Endothelial cell of umbilical vein (primary cell): ENCODE results near the gene ZBTB14. TPM values are rescaled to one million over a fixed set of nuclear protein-coding genes. Genes with fewer than 3 reads are reported as not detected.

Experiments used
- BruUV-seq: library from RNA; stranded (reverse); fragments of 400-500 nt; replicated peaks from 2 replicates; lab custom pipeline; 2021; lab: Mats Ljungman, UMichigan
- CTCF ChIA-PET: fragments of 300-600, 350-600 bp; sonication (Branson Sonifier 250); formaldehyde crosslinking; loops from one replicate; lab custom pipeline; 2021; ENCODE audit warnings: antibody characterized with exemption, inconsistent platforms; lab: Charles Lee
- POLR2A ChIA-PET: fragments of 300-600, 350-600 bp; sonication (Branson Sonifier 250); formaldehyde crosslinking; loops from one replicate; lab custom pipeline; 2021; ENCODE audit warnings: antibody characterized with exemption, inconsistent platforms; lab: Charles Lee
- DNase-seq: peaks from one replicate; pipeline ENCODE4 v3.0.0-alpha.2; 2011; ENCODE audit warnings: low read depth, low spot score
- FAIRE-seq: peaks from 2 replicates; lab custom pipeline; 2011; peaks lifted over from hg19 to GRCh38; lab: Jason Lieb, UNC
- H2AFZ ChIP-seq: 2 replicates; pipeline ENCODE4 v1.6.0; 2012; ENCODE audit warnings: low read depth, low read length, control low read depth, inconsistent platforms
- H3K27ac ChIP-seq: 2 replicates; pipeline ENCODE4 v1.5.1; 2011; ENCODE audit warnings: low read depth, mild to moderate bottlenecking, control low read depth, low read length, moderate library complexity; ENCODE audit not compliant: insufficient read depth
- H3K27me3 ChIP-seq, 2 experiments: 2 replicates each; pipeline versions ENCODE4 v1.6.0 to v1.6.1; 2011; ENCODE audit warnings: low read length in 2 of 2, mixed read lengths in 1 of 2; ENCODE audit not compliant: control insufficient read depth in 2 of 2, insufficient read depth in 2 of 2
- H3K36me3 ChIP-seq, 2 experiments: 2 replicates in 1 of 2; 3 replicates in 1 of 2; pipeline ENCODE4 v1.5.1; 2011; ENCODE audit warnings: low read length in 2 of 2, mild to moderate bottlenecking in 1 of 2, moderate library complexity in 1 of 2; ENCODE audit not compliant: control insufficient read depth in 2 of 2, insufficient read depth in 2 of 2; ENCODE audit errors: extremely low read depth in 1 of 2
- H3K4me1 ChIP-seq: 3 replicates; pipeline ENCODE4 v1.5.1; 2011; ENCODE audit warnings: mild to moderate bottlenecking, low read length; ENCODE audit not compliant: control insufficient read depth, insufficient read depth; ENCODE audit errors: extremely low read depth
- H3K4me2 ChIP-seq: 2 replicates; pipeline ENCODE4 v1.6.1; 2011; ENCODE audit warnings: low read length, control low read depth, mixed read lengths; ENCODE audit not compliant: insufficient read depth
- H3K4me3 ChIP-seq, 3 experiments: fragments of 200-600 bp in 1 of 3; sonication (generic), shearing (Covaris generic) in 1 of 3; replicated peaks in 1 of 3; 2 replicates each; pipeline ENCODE4 v1.5.1; 2011 to 2016; ENCODE audit warnings: control low read depth in 3 of 3, low read length in 3 of 3, mild to moderate bottlenecking in 2 of 3, inconsistent platforms in 1 of 3, low read depth in 1 of 3, moderate library complexity in 1 of 3; ENCODE audit not compliant: insufficient read depth in 1 of 3
- H3K79me2 ChIP-seq: 2 replicates; pipeline ENCODE4 v1.6.0; 2012; ENCODE audit warnings: low read length, inconsistent platforms; ENCODE audit not compliant: control insufficient read depth, insufficient read depth
- H3K9ac ChIP-seq: replicated peaks from 2 replicates; pipeline ENCODE3; 2011; ENCODE audit warnings: low read length, control low read depth; ENCODE audit not compliant: insufficient read depth; ENCODE audit errors: extremely low read depth
- H3K9me1 ChIP-seq: replicated peaks from 3 replicates; pipeline ENCODE4 v1.6.0; 2011; ENCODE audit warnings: mild to moderate bottlenecking, low read length; ENCODE audit not compliant: control insufficient read depth, insufficient read depth; ENCODE audit errors: extremely low read depth
- H3K9me3 ChIP-seq: replicated peaks from 2 replicates; pipeline ENCODE4 v1.5.1; 2012; ENCODE audit warnings: low read length, inconsistent platforms; ENCODE audit not compliant: control insufficient read depth, insufficient read depth
- H4K20me1 ChIP-seq: replicated peaks from 2 replicates; pipeline ENCODE3; 2011; ENCODE audit warnings: mild to moderate bottlenecking, low read length; ENCODE audit not compliant: control insufficient read depth, insufficient read depth; ENCODE audit errors: extremely low read depth
- CTCF ChIP-seq, 2 donors: IDR thresholded peaks; 1 replicate in 1 of 2; 2 replicates in 1 of 2; pipeline ENCODE4 v1.5.1; 2011; ENCODE audit warnings: low read length in 2 of 2, mild to moderate bottlenecking in 2 of 2, moderate library complexity in 2 of 2, control low read depth in 1 of 2, inconsistent platforms in 1 of 2, low read depth in 1 of 2; ENCODE audit not compliant: insufficient read depth in 1 of 2; ENCODE audit errors: extremely low read depth in 1 of 2
- EZH2 ChIP-seq: IDR thresholded peaks from 2 replicates; pipeline ENCODE4 v1.6.1; 2012; ENCODE audit warnings: borderline replicate concordance, low read depth, mild to moderate bottlenecking, moderate library complexity, low read length, inconsistent platforms; ENCODE audit not compliant: severe bottlenecking
- FOS ChIP-seq: IDR thresholded peaks from 2 replicates; pipeline ENCODE4 v1.6.1; 2011; ENCODE audit warnings: mild to moderate bottlenecking, low read length, moderate library complexity, borderline replicate concordance; ENCODE audit not compliant: insufficient read depth
- GATA2 ChIP-seq: IDR thresholded peaks from 2 replicates; pipeline ENCODE4 v1.7.0; 2011; ENCODE audit warnings: low read depth, mild to moderate bottlenecking, moderate library complexity, mixed read lengths, low read length; ENCODE audit not compliant: insufficient read length, insufficient read depth
- JUN ChIP-seq: IDR thresholded peaks from 2 replicates; pipeline ENCODE4 v1.6.1; 2011; ENCODE audit warnings: borderline replicate concordance, low read depth; ENCODE audit not compliant: insufficient read length, insufficient read depth
- MAX ChIP-seq: IDR thresholded peaks from 2 replicates; pipeline ENCODE4 v1.6.1; 2011; ENCODE audit not compliant: insufficient read depth, insufficient read length
- MYC ChIP-seq: IDR thresholded peaks from one replicate; pipeline ENCODE4 v1.6.1; 2011; ENCODE audit warnings: mild to moderate bottlenecking, low read depth, low read length
- POLR2A ChIP-seq: IDR thresholded peaks from 2 replicates; pipeline ENCODE4 v1.6.1; 2012; ENCODE audit warnings: low read depth, mild to moderate bottlenecking, control low read depth, low read length
- POLR2AphosphoS5 ChIP-seq: IDR thresholded peaks from 2 replicates; pipeline ENCODE4 v1.6.1; 2012; ENCODE audit warnings: low read depth, mild to moderate bottlenecking, control low read depth, low read length, moderate library complexity; ENCODE audit not compliant: insufficient read depth
- dilution Hi-C: fragments of 300-500 bp; cut with MboI; formaldehyde crosslinking; loops from one replicate; pipeline ENCODE4 v1.15.0; 2019; ENCODE audit warnings: low sequenced_read_pairs; ENCODE audit not compliant: extremely low pct_ligation_motif_present
- intact Hi-C: fragments of 100-400 bp; cut with micrococcal nuclease; formaldehyde crosslinking; loops from one replicate; pipeline ENCODE4 v1.10.0; 2022
- polyA plus RNA-seq, 4 experiments: library from polyadenylated mRNA; depleted of rRNA in 3 of 4; stranded (reverse) in 3 of 4; unstranded in 1 of 4; fragments of >200 nt; gene quantifications; 2 replicates each; pipeline versions ENCODE4 v1.2.1 to v1.2.3, GENCODE V29; 2011 to 2012; ENCODE audit warnings: missing spikeins in 1 of 4
- total RNA-seq: library from RNA; stranded (reverse); gene quantifications from 2 replicates; pipeline ENCODE4 v1.2.3, GENCODE V29; 2021

Gene ZBTB14
- total and polyA plus RNA-seq, 2 donors (not counting 3 experiments of a cell fraction or from before 2014, with no cell fraction given): 5.5 to 13.7 TPM

- FAIRE-seq (no peak), DNase-seq (no peak)
- ChIA-PET POLR2A (no interaction called here), CTCF (no interaction called here)
- H3K4me3 ChIP-seq: no peak overlapping the region
- no peaks in the 10 kb centered on the region for H3K9me1 ChIP-seq
- no peaks in the 10 kb centered on the region for H3K27me3 ChIP-seq
- H3K36me3 ChIP-seq: no peaks in the 10 kb centered on the region
- no TSS peak for BruUV-seq
- H2AFZ ChIP-seq: no peak overlapping the region
- no peaks in the 10 kb centered on the region for H3K79me2 ChIP-seq
- intact Hi-C loops: no loop called here
- H3K9me3 ChIP-seq: no peaks in the 10 kb centered on the region
- dilution Hi-C loops: no loop called here
- no peak overlapping the region for H3K9ac ChIP-seq
- H3K4me1 ChIP-seq: no peaks in the 10 kb centered on the region
- no peak overlapping the region for H3K4me2 ChIP-seq
- no peaks in the 10 kb centered on the region for H4K20me1 ChIP-seq
- H3K27ac ChIP-seq: no peak overlapping the region
- TF ChIP-seq CTCF (IDR thresholded peaks at IDR 0.05; ENCODE audit: extremely low read depth in 1 of 2, insufficient read depth in 1 of 2, low read depth in 1 of 2, low read length in 2 of 2): no peak
- no peak for TF ChIP-seq FOS
- no peak for TF ChIP-seq POLR2A
- TF ChIP-seq MAX: no peak
- no peak for TF ChIP-seq POLR2AphosphoS5
Measured at GRCh38 chr18:5282770-5283169, 12.8 kb downstream of the ZBTB14 start.

GRCh38 chr18:5276947-5277346, 18.6 kb downstream of the ZBTB14 start:
- Histone ChIP-seq H4K20me1 (no peaks in the 10 kb centered on the region), H3K79me2 (no peaks in the 10 kb centered on the region), H3K36me3 (no peaks in the 10 kb centered on the region), H3K4me2 (no peak overlapping the region), H3K27ac (no peak overlapping the region), H3K27me3 (peaks cover 0 to 3% of the 10 kb centered on the region in 2 experiments), H3K4me1 (no peaks in the 10 kb centered on the region), H3K4me3 (no peak overlapping the region), H3K9ac (no peak overlapping the region), H2AFZ (no peak overlapping the region), H3K9me3 (no peaks in the 10 kb centered on the region), H3K9me1 (no peaks in the 10 kb centered on the region)
- dilution Hi-C loops (no loop called here), intact Hi-C loops (no loop called here)
- CTCF ChIA-PET: no interaction called here
- no peak for FAIRE-seq
- TF ChIP-seq FOS (no peak), JUN (no peak), EZH2 (no peak), GATA2 (no peak), POLR2AphosphoS5 (no peak), MAX (no peak), MYC (no peak), POLR2A (no peak), CTCF (IDR thresholded peaks at IDR 0.05; ENCODE audit: extremely low read depth in 1 of 2, insufficient read depth in 1 of 2, low read depth in 1 of 2, low read length in 2 of 2) (no peak)
- POLR2A ChIA-PET: no interaction called here
- DNase-seq: no peak
- no TSS peak for BruUV-seq
